Keratinocyte (primary cell): Measurements from ENCODE around the gene IFT25. TPM values are rescaled to one million over a fixed set of nuclear protein-coding genes. Genes with fewer than 3 reads are reported as not detected.

Experiments
- DNase-seq: peaks from one replicate; pipeline ENCODE4 v3.0.0-alpha.2; 2011; ENCODE audit warnings: low read depth, missing footprints, low spot score
- FAIRE-seq: peaks from 2 replicates; lab custom pipeline; 2011; peaks lifted over from hg19 to GRCh38; lab: Jason Lieb, UNC
- H2AFZ ChIP-seq: 2 replicates; pipeline ENCODE4 v1.6.0; 2012; ENCODE audit warnings: low read length, control low read depth, inconsistent platforms; ENCODE audit not compliant: control insufficient read depth
- H3K27ac ChIP-seq: 2 replicates; pipeline ENCODE4 v1.5.1; 2011; ENCODE audit warnings: low read length; ENCODE audit not compliant: control insufficient read depth, insufficient read depth
- H3K27me3 ChIP-seq: 3 replicates; pipeline ENCODE4 v1.6.0; 2011; ENCODE audit warnings: low read length; ENCODE audit not compliant: control insufficient read depth, insufficient read depth; ENCODE audit errors: extremely low read depth
- H3K36me3 ChIP-seq, 2 experiments: 2 replicates in 1 of 2; 3 replicates in 1 of 2; pipeline ENCODE4 v1.5.1; 2011; ENCODE audit warnings: low read length in 2 of 2, mild to moderate bottlenecking in 1 of 2; ENCODE audit not compliant: control insufficient read depth in 2 of 2, insufficient read depth in 2 of 2; ENCODE audit errors: extremely low read depth in 1 of 2
- H3K4me1 ChIP-seq: 3 replicates; pipeline ENCODE4 v1.5.1; 2011; ENCODE audit warnings: low read length; ENCODE audit not compliant: control insufficient read depth, insufficient read depth; ENCODE audit errors: extremely low read depth
- H3K4me2 ChIP-seq: 3 replicates; pipeline ENCODE4 v1.6.0; 2011; ENCODE audit warnings: low read depth, low read length; ENCODE audit not compliant: control insufficient read depth, insufficient read depth; ENCODE audit errors: extremely low read depth
- H3K4me3 ChIP-seq, 3 experiments: fragments of 200-600 bp in 1 of 3; sonication (generic) in 1 of 3; 2 replicates in 2 of 3; 3 replicates in 1 of 3; pipeline ENCODE4 v1.5.1; 2011 to 2016; ENCODE audit warnings: low read length in 3 of 3, mild to moderate bottlenecking in 3 of 3, control low read depth in 2 of 3, inconsistent platforms in 1 of 3, low read depth in 1 of 3, mixed read lengths in 1 of 3, mixed run types in 1 of 3, moderate library complexity in 1 of 3; ENCODE audit not compliant: control insufficient read depth in 2 of 3, insufficient read depth in 2 of 3; ENCODE audit errors: extremely low read depth in 1 of 3
- H3K79me2 ChIP-seq: 2 replicates; pipeline ENCODE4 v1.6.0; 2012; ENCODE audit warnings: low read length; ENCODE audit not compliant: control insufficient read depth, insufficient read depth
- H3K9ac ChIP-seq: 3 replicates; pipeline ENCODE4 v1.6.0; 2011; ENCODE audit warnings: low read length; ENCODE audit not compliant: control insufficient read depth, insufficient read depth; ENCODE audit errors: extremely low read depth
- H3K9me1 ChIP-seq: 3 replicates; pipeline ENCODE4 v1.6.0; 2011; ENCODE audit warnings: low read length; ENCODE audit not compliant: control insufficient read depth, insufficient read depth; ENCODE audit errors: extremely low read depth
- H3K9me3 ChIP-seq: 2 replicates; pipeline ENCODE4 v1.5.1; 2012; ENCODE audit warnings: low read depth, low read length; ENCODE audit not compliant: control insufficient read depth
- H4K20me1 ChIP-seq: 3 replicates; pipeline ENCODE4 v1.6.0; 2011; ENCODE audit warnings: low read length; ENCODE audit not compliant: control insufficient read depth, insufficient read depth; ENCODE audit errors: extremely low read depth
- CTCF ChIP-seq, 3 experiments: IDR thresholded peaks in 1 of 3; conservative IDR thresholded peaks in 1 of 3; optimal IDR thresholded peaks in 1 of 3; 2 replicates in 2 of 3; 3 replicates in 1 of 3; pipeline versions ENCODE3 to v1.5.1; 2011; ENCODE audit warnings: low read length in 3 of 3, mild to moderate bottlenecking in 3 of 3, moderate library complexity in 2 of 3, control low read depth in 1 of 3, inconsistent platforms in 1 of 3; ENCODE audit not compliant: insufficient read depth in 2 of 3; ENCODE audit errors: extremely low read depth in 1 of 3
- EZH2 ChIP-seq: IDR thresholded peaks from one replicate; pipeline ENCODE4 v1.6.1; 2012; ENCODE audit warnings: inconsistent platforms, mild to moderate bottlenecking, low read length, moderate library complexity
- dilution Hi-C: fragments of 300-500 bp; cut with MboI; formaldehyde crosslinking; loops from one replicate; pipeline ENCODE4 v1.7.0; 2020; ENCODE audit warnings: low sequenced_read_pairs; ENCODE audit not compliant: extremely low pct_ligation_motif_present
- polyA plus RNA-seq, 5 experiments: library from polyadenylated mRNA; depleted of rRNA in 3 of 5; stranded (reverse) in 3 of 5; stranded (forward) in 1 of 5; unstranded in 1 of 5; fragments of >200 nt; gene quantifications; 1 replicate in 1 of 5; 2 replicates in 3 of 5; 3 replicates in 1 of 5; pipeline versions ENCODE4 v1.2.1 to v1.2.3, GENCODE V29; 2011 to 2012; ENCODE audit warnings: missing spikeins in 2 of 5, low read depth in 1 of 5, low replicate concordance in 1 of 5

Gene IFT25
- polyA plus RNA-seq, 1 donor (not counting 4 experiments of a cell fraction or from before 2014, with no cell fraction given) = 64.3 TPM

DNA sequence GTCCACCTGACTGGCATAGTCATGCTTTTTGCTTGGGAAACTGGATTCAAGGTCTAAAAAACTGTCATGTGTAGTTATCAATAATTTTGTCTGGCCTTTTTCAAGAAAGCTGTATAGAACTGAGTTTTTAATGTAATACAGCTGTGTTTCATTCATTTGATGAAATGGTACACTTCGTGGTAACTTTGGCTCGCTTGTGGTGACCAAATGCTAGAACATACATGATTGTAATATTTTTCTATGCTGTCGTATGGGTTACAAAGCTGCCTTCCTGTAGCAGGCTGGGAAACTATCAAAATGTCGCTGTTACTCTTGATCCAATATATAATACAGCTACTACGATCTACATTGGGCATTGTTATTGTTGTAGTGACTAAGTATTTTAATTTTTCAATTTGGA is 2.8 kb upstream of the IFT25 start:
- TF ChIP-seq EZH2 (no peak), CTCF (optimal IDR thresholded peaks at IDR 0.05 in 1 of 3, IDR thresholded peaks at IDR 0.05 in 1 of 3, conservative IDR thresholded peaks at IDR 0.05 in 1 of 3; ENCODE audit: extremely low read depth in 1 of 3, insufficient read depth in 2 of 3, low read length in 3 of 3) (no peak)

DNA sequence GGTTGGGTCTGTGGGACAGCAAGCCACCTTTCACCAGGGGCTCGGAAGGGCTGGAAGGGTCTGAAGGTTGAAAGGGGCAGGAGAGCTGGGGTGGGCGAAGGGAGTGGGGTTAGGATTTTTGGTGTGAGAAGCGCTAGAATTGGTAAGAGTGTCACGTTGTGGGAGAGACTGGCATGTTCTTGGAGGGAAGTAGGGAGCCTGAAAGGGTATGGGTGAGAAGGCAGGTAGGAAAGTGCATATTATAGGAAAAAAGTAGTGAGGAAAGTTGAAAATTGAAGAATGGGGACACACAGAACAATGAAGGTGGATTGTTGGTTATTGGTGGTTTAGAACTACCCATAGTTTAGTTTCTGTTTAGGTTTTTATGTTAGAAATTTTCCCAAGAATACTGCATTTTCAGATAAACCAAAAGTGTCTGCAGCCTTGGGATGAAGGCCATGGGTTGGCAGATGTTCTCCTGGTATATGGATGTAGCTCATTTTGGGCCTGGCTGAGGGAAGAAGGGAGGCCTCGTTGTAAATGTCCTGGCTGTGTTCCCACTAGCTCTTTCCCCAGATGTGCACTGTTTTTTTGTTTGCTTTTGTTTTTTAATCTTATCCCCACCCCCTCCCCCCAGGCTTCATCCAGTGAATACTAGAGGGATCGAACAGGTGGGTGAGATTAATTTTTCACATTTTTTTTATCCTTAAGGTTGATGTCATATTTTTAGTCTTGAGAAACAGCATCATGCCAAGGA is 1.8 kb upstream of the IFT25 start:
- Histone ChIP-seq H3K27ac (peak overlapping the region; percentile 56), H4K20me1 (no peaks in the 10 kb centered on the region), H2AFZ (peak overlapping the region; percentile 12), H3K79me2 (peaks cover 66% of the 10 kb centered on the region), H3K36me3 (peaks cover 9 to 26% of the 10 kb centered on the region in 2 experiments), H3K9me1 (no peaks in the 10 kb centered on the region), H3K9me3 (no peaks in the 10 kb centered on the region), H3K4me2 (peak overlapping the region; percentile 94), H3K27me3 (no peaks in the 10 kb centered on the region), H3K4me1 (peaks cover 28% of the 10 kb centered on the region), H3K4me3 (peak overlapping the region; percentile 71 to 90 (median 79)), H3K9ac (peak overlapping the region; percentile 80)
- no peak for FAIRE-seq
- TF ChIP-seq EZH2 = no peak
- TF ChIP-seq CTCF (optimal IDR thresholded peaks at IDR 0.05 in 1 of 3, IDR thresholded peaks at IDR 0.05 in 1 of 3, conservative IDR thresholded peaks at IDR 0.05 in 1 of 3; ENCODE audit: extremely low read depth in 1 of 3, insufficient read depth in 2 of 3, low read length in 3 of 3) = no peak
- DNase-seq = no peak
- dilution Hi-C loops = no loop called here

More for the DNA sequence above, 2.8 kb upstream of the IFT25 start:
- Histone ChIP-seq H3K4me2 (peak overlapping the region; percentile 8), H2AFZ (no peak overlapping the region), H3K27me3 (no peaks in the 10 kb centered on the region), H3K9ac (no peak overlapping the region), H3K9me3 (no peaks in the 10 kb centered on the region), H3K36me3 (peaks cover 9 to 31% of the 10 kb centered on the region in 2 experiments), H3K27ac (no peak overlapping the region), H3K4me3 (peak overlapping the region in 1 of 3 experiments; percentile 71), H3K4me1 (peaks cover 19% of the 10 kb centered on the region), H3K79me2 (peaks cover 71% of the 10 kb centered on the region), H4K20me1 (no peaks in the 10 kb centered on the region), H3K9me1 (no peaks in the 10 kb centered on the region)
- FAIRE-seq (no peak), DNase-seq (no peak)
- dilution Hi-C loops = no loop called here
